IPS-18a (cell line): Measurements from ENCODE around the gene FER.
"Not testable (repeated sequence)": the region's sequence is repeated elsewhere in the genome, so short reads cannot be mapped to it uniquely, and the experiment has no call there.

Experiments
- H3K27ac ChIP-seq: one replicate; pipeline ENCODE4 v1.5.1; 2013; ENCODE audit warnings: low read length
- H3K27me3 ChIP-seq: one replicate; pipeline ENCODE4 v1.6.1; 2013; ENCODE audit warnings: mild to moderate bottlenecking, low read length; ENCODE audit not compliant: control insufficient read depth, insufficient read depth
- H3K36me3 ChIP-seq: one replicate; pipeline ENCODE4 v1.6.1; 2013; ENCODE audit warnings: low read depth, low read length; ENCODE audit not compliant: control insufficient read depth
- H3K4me1 ChIP-seq: one replicate; pipeline ENCODE4 v1.6.1; 2013; ENCODE audit warnings: low read depth, low read length; ENCODE audit not compliant: control insufficient read depth
- H3K4me3 ChIP-seq: one replicate; pipeline ENCODE4 v1.5.1; 2013; ENCODE audit warnings: low read length
- H3K9ac ChIP-seq: one replicate; pipeline ENCODE4 v1.6.1; 2013; ENCODE audit warnings: mild to moderate bottlenecking, low read length, moderate library complexity
- H3K9me3 ChIP-seq: one replicate; pipeline ENCODE4 v1.6.1; 2013; ENCODE audit warnings: low read depth, low read length; ENCODE audit not compliant: control insufficient read depth

Gene FER

DNA sequence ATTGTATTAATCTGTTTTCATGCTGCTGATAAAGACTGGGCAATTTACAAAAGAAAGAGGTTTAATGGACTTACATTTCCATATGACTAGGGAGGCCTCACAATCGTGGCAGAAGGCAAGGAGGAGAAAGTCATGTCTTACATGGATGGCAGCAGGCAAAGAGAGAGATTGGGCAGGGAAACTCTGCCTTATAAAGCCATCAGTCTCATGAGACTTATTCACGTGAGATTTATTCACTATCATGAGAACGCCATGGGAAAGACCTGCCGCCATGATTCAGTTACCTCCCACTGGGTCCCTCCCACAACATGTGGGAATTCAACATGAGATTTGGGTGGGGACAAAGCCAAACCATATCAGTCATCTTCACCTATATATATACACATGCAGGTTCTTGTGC lies 103.4 kb downstream of the FER start:
- not testable (repeated sequence) for H3K4me1 ChIP-seq, H3K4me3 ChIP-seq, H3K27me3 ChIP-seq, H3K9ac ChIP-seq, H3K36me3 ChIP-seq, H3K27ac ChIP-seq
- peaks cover 12% of the 10 kb centered on the region for H3K9me3 ChIP-seq

DNA sequence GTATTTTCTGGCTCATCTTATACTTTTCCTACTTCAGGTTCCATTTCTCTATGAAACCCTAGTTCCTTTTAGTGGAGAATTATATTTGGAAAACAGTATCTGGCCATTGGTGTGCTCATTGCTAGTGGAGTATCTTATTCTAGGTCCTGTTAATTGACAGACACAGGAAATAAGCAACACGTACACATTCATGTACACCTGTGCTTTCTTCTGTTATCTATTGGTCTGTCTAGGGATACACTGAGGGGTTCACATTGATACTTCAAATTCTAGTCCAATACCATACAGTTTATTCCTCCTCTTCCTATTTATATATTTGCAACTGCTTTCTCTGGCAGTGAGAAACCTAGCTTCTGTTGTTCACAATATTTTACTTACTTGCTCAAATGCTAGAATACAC lies 110.2 kb downstream of the FER start:
- H3K4me3 ChIP-seq = no peak overlapping the region
- H3K9ac ChIP-seq = no peak overlapping the region
- H3K27me3 ChIP-seq = no peaks in the 10 kb centered on the region
- no peaks in the 10 kb centered on the region for H3K4me1 ChIP-seq
- no peaks in the 10 kb centered on the region for H3K9me3 ChIP-seq
- H3K36me3 ChIP-seq = no peaks in the 10 kb centered on the region
- H3K27ac ChIP-seq = no peak overlapping the region

DNA sequence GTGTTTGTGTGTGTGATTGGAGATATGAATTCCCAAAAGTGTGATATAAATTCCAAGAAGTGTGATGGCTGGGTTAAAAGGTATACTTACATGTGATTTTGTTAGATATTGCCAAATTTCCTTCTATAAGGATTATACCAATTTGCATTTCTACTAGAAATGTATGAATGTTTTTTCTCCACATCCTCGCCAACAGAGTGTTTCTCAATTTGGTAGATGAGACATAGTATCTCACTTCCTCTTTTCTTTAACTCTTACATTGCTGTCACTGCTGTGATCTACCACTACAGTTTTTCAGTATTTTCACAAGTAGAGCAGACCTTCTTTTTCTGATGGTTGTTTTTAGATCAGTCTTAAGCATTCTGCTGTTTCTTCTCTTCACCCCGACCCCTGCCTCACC lies 111.3 kb downstream of the FER start:
- Histone ChIP-seq H3K27ac (no peak overlapping the region), H3K4me3 (no peak overlapping the region), H3K4me1 (no peaks in the 10 kb centered on the region), H3K9me3 (no peaks in the 10 kb centered on the region), H3K36me3 (no peaks in the 10 kb centered on the region), H3K9ac (no peak overlapping the region), H3K27me3 (no peaks in the 10 kb centered on the region)

DNA sequence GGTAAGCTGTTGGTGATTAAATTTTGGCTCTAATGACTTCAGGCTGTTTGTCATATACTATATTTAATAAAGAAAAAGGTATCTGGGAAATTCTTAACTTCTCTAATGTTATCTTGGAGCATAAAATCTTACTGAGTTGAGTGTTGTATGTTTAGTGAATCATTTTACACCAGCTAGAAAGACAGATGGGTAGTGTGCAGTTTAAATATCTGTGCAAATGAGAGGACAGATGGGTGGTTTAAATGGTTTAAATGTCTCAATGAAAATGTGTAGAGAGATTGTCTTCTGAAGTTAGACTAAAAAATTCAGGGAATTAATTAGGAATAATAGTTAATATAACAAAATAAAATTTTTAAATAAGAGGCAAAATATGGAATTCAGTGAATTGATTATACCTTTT lies 114.5 kb downstream of the FER start:
- no peak overlapping the region for H3K4me3 ChIP-seq
- no peaks in the 10 kb centered on the region for H3K36me3 ChIP-seq
- H3K9me3 ChIP-seq = no peaks in the 10 kb centered on the region
- no peak overlapping the region for H3K9ac ChIP-seq
- no peak overlapping the region for H3K27ac ChIP-seq
- no peaks in the 10 kb centered on the region for H3K4me1 ChIP-seq
- no peaks in the 10 kb centered on the region for H3K27me3 ChIP-seq

DNA sequence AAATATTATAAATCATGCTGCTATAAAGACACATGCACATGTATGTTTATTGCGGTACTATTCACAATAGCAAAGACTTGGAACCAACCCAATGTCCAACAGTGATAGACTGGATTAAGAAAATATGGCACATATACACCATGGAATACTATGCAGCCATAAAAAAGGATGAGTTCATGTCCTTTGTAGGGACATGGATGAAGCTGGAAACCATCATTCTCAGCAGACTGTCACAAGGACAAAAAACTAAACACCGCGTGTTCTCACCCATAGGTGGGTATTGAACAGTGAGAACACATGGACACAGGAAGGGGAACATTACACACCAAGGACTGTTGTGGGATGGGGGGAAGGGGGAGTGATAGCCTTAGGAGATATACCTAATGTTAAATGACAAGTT lies 118.4 kb downstream of the FER start:
- H3K36me3 ChIP-seq, H3K9me3 ChIP-seq, H3K9ac ChIP-seq, H3K27me3 ChIP-seq, H3K4me3 ChIP-seq, H3K27ac ChIP-seq, H3K4me1 ChIP-seq: not testable (repeated sequence)

DNA sequence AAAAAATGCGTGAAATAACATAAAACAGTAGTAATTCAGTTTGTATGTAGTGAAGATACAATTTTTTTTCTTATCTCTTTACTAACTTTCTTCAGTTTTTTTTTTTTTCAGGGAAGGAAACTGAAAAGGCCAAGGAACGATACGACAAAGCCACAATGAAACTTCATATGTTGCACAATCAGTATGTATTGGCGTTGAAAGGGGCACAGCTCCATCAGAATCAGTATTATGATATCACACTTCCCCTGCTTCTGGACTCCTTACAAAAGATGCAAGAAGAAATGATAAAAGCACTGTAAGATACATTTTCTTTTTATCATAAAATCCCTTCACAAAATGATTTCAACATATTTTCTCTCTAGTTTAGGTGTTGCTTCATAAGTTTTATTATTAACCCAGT lies 120.0 kb downstream of the FER start:
- no peak overlapping the region for H3K9ac ChIP-seq
- no peak overlapping the region for H3K4me3 ChIP-seq
- no peaks in the 10 kb centered on the region for H3K9me3 ChIP-seq
- no peak overlapping the region for H3K27ac ChIP-seq
- H3K27me3 ChIP-seq = no peaks in the 10 kb centered on the region
- H3K36me3 ChIP-seq = no peaks in the 10 kb centered on the region
- H3K4me1 ChIP-seq = no peaks in the 10 kb centered on the region

DNA sequence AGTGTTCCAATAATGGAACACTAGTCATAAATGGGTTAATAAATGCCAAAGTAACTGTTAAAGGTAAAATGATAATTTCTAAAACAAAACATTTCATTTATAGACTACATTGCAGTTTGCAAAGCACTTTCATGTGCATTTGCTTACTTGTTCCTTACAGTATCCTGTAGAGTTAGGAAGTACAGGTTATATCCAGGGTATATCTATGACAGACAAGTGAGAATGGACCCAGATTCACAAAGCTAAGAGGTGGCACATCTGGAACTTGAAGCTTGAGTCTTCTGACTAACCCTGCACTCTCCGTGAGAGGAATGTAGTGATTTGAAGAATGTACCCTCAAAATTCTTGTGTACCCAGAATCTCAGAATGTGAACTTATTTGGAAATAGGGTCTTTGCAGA lies 121.4 kb downstream of the FER start:
- Histone ChIP-seq H3K4me3 (no peak overlapping the region), H3K4me1 (no peaks in the 10 kb centered on the region), H3K27ac (no peak overlapping the region), H3K36me3 (no peaks in the 10 kb centered on the region), H3K9me3 (no peaks in the 10 kb centered on the region), H3K27me3 (no peaks in the 10 kb centered on the region), H3K9ac (no peak overlapping the region)

DNA sequence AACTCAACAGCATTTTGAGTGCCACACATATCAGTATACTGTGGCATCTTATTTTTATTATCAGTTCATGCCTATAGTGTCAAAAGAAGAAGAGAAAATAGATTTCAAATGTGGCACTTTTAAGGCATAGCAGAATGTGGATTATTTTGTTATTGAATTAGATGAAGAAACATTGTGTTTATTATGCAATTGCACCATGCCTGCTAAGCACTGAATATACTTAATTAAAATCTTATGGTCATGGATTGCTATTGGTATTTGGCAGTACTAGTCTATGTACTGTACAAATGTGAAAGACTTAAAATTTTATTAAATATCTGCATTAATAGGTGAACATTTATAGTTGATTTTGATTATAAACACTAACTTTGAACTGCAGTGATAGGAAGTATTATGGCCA lies 128.8 kb downstream of the FER start:
- no peak overlapping the region for H3K9ac ChIP-seq
- no peaks in the 10 kb centered on the region for H3K9me3 ChIP-seq
- no peaks in the 10 kb centered on the region for H3K27me3 ChIP-seq
- H3K4me3 ChIP-seq = no peak overlapping the region
- no peaks in the 10 kb centered on the region for H3K4me1 ChIP-seq
- H3K27ac ChIP-seq = no peak overlapping the region
- no peaks in the 10 kb centered on the region for H3K36me3 ChIP-seq

DNA sequence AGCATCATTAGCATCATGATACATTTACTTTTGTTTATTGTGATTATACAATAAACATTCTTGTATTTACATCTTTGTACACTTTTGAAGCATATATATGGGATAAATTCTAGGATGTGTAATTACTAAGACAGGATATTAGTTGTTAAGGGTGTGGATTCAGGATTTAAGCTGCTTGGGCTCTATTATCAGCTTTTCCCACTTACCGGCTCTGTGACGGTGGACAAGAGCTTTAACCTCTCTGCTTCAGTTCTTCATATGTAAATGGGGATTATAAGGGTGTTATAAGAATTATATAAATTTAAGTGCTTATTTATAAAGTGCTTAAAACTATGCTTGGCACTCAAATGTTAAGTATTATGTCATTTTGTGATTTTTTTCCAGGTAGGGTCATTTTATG lies 131.1 kb downstream of the FER start:
- H3K9ac ChIP-seq = no peak overlapping the region

DNA sequence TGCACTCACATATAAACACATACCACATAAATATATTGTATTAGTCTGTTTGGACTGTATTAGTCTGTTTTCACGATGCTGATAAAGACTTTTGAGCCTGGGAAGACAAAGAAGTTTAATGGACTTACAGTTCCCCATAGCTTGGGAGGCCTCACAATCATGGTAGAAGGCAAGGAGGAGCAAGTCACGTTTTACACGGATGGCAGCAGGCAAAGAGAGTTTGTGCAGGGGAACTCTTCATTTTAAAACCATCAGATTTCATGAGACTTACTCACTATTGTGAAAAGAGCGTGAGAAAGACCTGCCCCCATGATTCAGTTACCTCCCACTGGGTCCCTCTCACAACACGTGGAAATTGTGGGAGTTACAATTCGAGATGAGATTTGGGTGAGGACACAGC lies 133.4 kb downstream of the FER start:
- Histone ChIP-seq H3K4me1 (no peaks in the 10 kb centered on the region), H3K27me3 (no peaks in the 10 kb centered on the region), H3K4me3 (no peak overlapping the region), H3K27ac (no peak overlapping the region), H3K9ac (no peak overlapping the region), H3K36me3 (no peaks in the 10 kb centered on the region), H3K9me3 (no peaks in the 10 kb centered on the region)

More for the DNA sequence above, 131.1 kb downstream of the FER start:
- Histone ChIP-seq H3K27me3 (no peaks in the 10 kb centered on the region), H3K27ac (no peak overlapping the region), H3K4me1 (no peaks in the 10 kb centered on the region), H3K36me3 (no peaks in the 10 kb centered on the region), H3K9me3 (no peaks in the 10 kb centered on the region), H3K4me3 (no peak overlapping the region)

DNA sequence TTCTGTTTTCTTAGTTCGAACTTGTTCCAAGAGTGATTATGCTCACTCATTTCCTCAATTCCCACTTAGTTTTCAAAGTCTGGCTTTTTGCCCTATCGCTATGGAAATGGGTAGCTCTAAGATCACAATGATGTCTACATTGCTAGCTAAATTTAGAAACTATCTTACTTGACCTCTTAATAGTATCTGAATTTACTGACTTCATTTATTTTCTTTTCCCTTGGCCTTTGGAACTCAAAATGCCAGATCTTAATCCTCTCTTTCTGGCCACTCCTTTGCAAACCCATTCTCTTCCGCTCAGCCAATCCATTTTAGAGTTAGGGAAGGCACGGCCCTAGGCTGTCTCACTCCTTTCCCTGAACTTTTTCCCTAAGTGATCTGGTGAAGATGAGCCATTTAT lies 137.0 kb downstream of the FER start:
- no peaks in the 10 kb centered on the region for H3K4me1 ChIP-seq
- H3K9me3 ChIP-seq = no peaks in the 10 kb centered on the region
- no peak overlapping the region for H3K4me3 ChIP-seq
- no peak overlapping the region for H3K27ac ChIP-seq
- no peaks in the 10 kb centered on the region for H3K36me3 ChIP-seq
- no peaks in the 10 kb centered on the region for H3K27me3 ChIP-seq
- H3K9ac ChIP-seq = no peak overlapping the region

DNA sequence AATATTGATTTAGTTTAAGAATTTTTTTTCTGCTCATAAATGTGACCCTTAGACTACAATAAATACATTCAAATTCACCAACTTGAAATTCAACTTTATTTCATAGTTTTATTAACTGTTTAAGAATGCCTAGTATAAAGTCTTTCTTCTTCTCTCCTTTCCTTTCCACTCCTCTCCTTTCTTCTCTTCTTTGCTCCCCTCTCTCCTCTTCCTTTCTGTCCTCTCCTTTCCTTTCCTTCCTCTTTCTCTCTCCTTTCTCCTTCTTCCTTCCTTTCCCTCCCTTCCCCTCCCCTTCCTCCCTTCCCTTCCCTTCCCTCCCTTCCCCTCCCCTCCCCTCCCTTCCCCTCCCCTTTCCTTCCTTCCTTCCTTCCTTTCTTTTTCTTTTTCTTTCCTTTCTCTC lies 150.6 kb downstream of the FER start:
- Histone ChIP-seq H3K9me3 (no peaks in the 10 kb centered on the region), H3K27ac (no peak overlapping the region), H3K4me3 (no peak overlapping the region), H3K4me1 (no peaks in the 10 kb centered on the region), H3K36me3 (no peaks in the 10 kb centered on the region), H3K27me3 (no peaks in the 10 kb centered on the region), H3K9ac (no peak overlapping the region)

DNA sequence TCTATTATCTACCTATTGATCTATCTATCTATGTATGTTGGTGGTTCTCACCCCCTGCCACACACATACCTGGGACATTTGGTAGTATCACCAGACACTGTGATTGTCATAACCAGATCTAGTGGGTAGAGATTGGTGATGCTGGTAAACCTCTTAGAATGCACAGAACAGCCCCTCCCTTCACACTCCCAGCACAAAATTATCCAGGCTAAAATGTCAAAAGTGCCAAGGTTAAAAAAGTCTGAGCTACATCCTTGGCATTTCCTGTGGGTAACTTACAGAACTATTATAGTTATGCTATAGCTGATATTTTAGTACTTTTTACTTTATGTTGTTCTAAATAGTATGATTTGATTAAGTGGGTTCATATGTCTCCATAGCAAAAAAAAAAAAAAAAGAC lies 151.0 kb downstream of the FER start:
- Histone ChIP-seq H3K27ac (no peak overlapping the region), H3K27me3 (no peaks in the 10 kb centered on the region)

More for the DNA sequence above, 151.0 kb downstream of the FER start:
- Histone ChIP-seq H3K9ac (no peak overlapping the region), H3K4me3 (no peak overlapping the region), H3K4me1 (no peaks in the 10 kb centered on the region), H3K9me3 (no peaks in the 10 kb centered on the region), H3K36me3 (no peaks in the 10 kb centered on the region)
